BLaER1 treated with 17β-estradiol and CSF1 and Interleukin-3, amounts not matched to agents 10 nM and 100 nM (cell line): Measurements from ENCODE around the gene PAPSS1.
"Not testable (repeated sequence)": the region's sequence is repeated elsewhere in the genome, so short reads cannot be mapped to it uniquely, and the experiment has no call there.

Source experiments
- H3K27ac ChIP-seq, 11 experiments: shearing (Covaris generic); formaldehyde crosslinking; 2 replicates each; pipeline ENCODE4 v1.8.1; 2022
- H3K27me3 ChIP-seq, 11 experiments: shearing (Covaris generic); formaldehyde crosslinking; 2 replicates each; pipeline ENCODE4 v1.8.1; 2022
- H3K36me3 ChIP-seq, 11 experiments: shearing (Covaris generic); formaldehyde crosslinking; 2 replicates each; pipeline ENCODE4 v1.8.1; 2022
- H3K4me1 ChIP-seq, 10 experiments: shearing (Covaris generic); formaldehyde crosslinking; 2 replicates each; pipeline ENCODE4 v1.8.1; 2022
- H3K4me2 ChIP-seq, 11 experiments: shearing (Covaris generic); formaldehyde crosslinking; 2 replicates each; pipeline ENCODE4 v1.8.1; 2022
- H3K4me3 ChIP-seq, 10 experiments: shearing (Covaris generic); formaldehyde crosslinking; 2 replicates each; pipeline ENCODE4 v1.8.1; 2022
- H3K9ac ChIP-seq, 11 experiments: shearing (Covaris generic); formaldehyde crosslinking; 2 replicates each; pipeline ENCODE4 v1.8.1; 2022
- H3K9me3 ChIP-seq, 11 experiments: shearing (Covaris generic); formaldehyde crosslinking; replicated peaks in 1 of 11; 2 replicates each; pipeline ENCODE4 v1.8.1; 2022
- H4K20me1 ChIP-seq, 11 experiments: shearing (Covaris generic); formaldehyde crosslinking; 2 replicates each; pipeline ENCODE4 v1.8.1; 2022
- Cebpa-rat ChIP-seq, 11 experiments: shearing (Covaris generic); IDR thresholded peaks; 2 replicates each; pipeline ENCODE4 v1.8.1; 2022

Gene PAPSS1

GRCh38 chr4:107734120-107734519 lies 14.1 kb upstream of the PAPSS1 start:
- Histone ChIP-seq H3K9me3 (no peaks in the 10 kb centered on the region), H3K4me1 (0 out of 20 replicates have a peak, but pooled peaks cover 0 to 3% (median 0%) of the 10 kb centered on the region in 10 experiments), H3K27ac (no peak overlapping the region), H3K27me3 (no peaks in the 10 kb centered on the region), H3K4me3 (no peak overlapping the region), H3K9ac (no peak overlapping the region), H4K20me1 (no peaks in the 10 kb centered on the region), H3K36me3 (no peaks in the 10 kb centered on the region), H3K4me2 (no peak overlapping the region)
- TF ChIP-seq Cebpa-rat (IDR thresholded peaks at IDR 0.05), result no peak

DNA sequence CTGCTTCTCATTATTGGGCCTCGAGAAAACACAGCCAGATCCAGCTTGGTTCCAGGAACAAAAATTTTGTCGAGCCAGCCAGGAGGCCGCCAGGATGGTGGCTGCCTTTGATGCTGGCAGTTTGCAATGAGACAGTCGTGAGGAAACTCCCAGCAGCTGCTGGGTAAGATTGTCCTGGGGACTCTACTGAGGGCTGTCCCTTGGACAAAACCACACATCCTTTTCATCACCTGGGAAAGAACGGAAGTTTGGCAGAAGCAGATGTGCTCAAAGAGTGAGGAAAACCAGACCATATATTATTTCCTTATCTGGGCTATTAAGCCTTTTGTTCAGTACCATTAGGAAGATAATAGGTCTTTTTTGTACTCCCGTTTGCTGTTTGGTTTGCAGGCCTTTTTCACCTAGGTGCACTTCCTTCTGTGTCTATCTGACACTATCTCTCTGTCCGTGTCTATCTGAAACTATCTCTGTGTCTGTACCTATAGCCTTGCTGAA lies 13.4 kb upstream of the PAPSS1 start:
- Histone ChIP-seq H3K36me3 (no peaks in the 10 kb centered on the region), H3K27ac (no peak overlapping the region), H3K4me3 (no peak overlapping the region), H3K27me3 (no peaks in the 10 kb centered on the region), H3K4me1 (0 out of 20 replicates have a peak, but pooled peaks cover 0 to 3% (median 0%) of the 10 kb centered on the region in 10 experiments), H3K9me3 (no peaks in the 10 kb centered on the region), H3K4me2 (no peak overlapping the region), H4K20me1 (no peaks in the 10 kb centered on the region), H3K9ac (no peak overlapping the region)
- no peak for TF ChIP-seq Cebpa-rat (IDR thresholded peaks at IDR 0.05)

GRCh38 chr4:107729050-107729449 lies 9.0 kb upstream of the PAPSS1 start:
- H3K9ac ChIP-seq, H3K27me3 ChIP-seq, H3K4me2 ChIP-seq, H3K9me3 ChIP-seq, H3K4me3 ChIP-seq, H3K27ac ChIP-seq, H4K20me1 ChIP-seq, H3K36me3 ChIP-seq, H3K4me1 ChIP-seq: not testable (repeated sequence)

- H4K20me1 ChIP-seq, H3K27ac ChIP-seq, H3K4me3 ChIP-seq, H3K36me3 ChIP-seq, H3K27me3 ChIP-seq, H3K9ac ChIP-seq, H3K4me1 ChIP-seq, H3K9me3 ChIP-seq, H3K4me2 ChIP-seq: not testable (repeated sequence)
Measured at GRCh38 chr4:107726131-107726925, 6.3 kb upstream of the PAPSS1 start.

- Histone ChIP-seq H3K36me3 (no peaks in the 10 kb centered on the region), H3K9me3 (no peaks in the 10 kb centered on the region), H4K20me1 (no peaks in the 10 kb centered on the region), H3K27me3 (no peaks in the 10 kb centered on the region), H3K9ac (no peak overlapping the region), H3K27ac (no peak overlapping the region), H3K4me1 (peaks cover 5 to 13% (median 10%) of the 10 kb centered on the region in 10 experiments; a peak in 18 of 20 replicates), H3K4me3 (no peak overlapping the region), H3K4me2 (no peak overlapping the region)
- no peak for TF ChIP-seq Cebpa-rat (IDR thresholded peaks at IDR 0.05)
Measured at GRCh38 chr4:107725281-107725859, 5.3 kb upstream of the PAPSS1 start.

GRCh38 chr4:107723331-107723730 lies 3.3 kb upstream of the PAPSS1 start:
- H3K27ac ChIP-seq, H3K4me3 ChIP-seq, H3K36me3 ChIP-seq: not testable (repeated sequence)

GRCh38 chr4:107721436-107722100 lies 1.5 kb upstream of the PAPSS1 start:
- no peaks in the 10 kb centered on the region for H3K9me3 ChIP-seq
- peaks cover 0 to 20% (median 3%) of the 10 kb centered on the region in 11 experiments; a peak in 11 of 22 replicates for H4K20me1 ChIP-seq
- H3K4me3 ChIP-seq, result peak overlapping the region; percentile 81 to 99 (median 92)
- no peak for TF ChIP-seq Cebpa-rat (IDR thresholded peaks at IDR 0.05)
- no peaks in the 10 kb centered on the region for H3K27me3 ChIP-seq
- H3K9ac ChIP-seq, result peak overlapping the region in 9 of 11 experiments; percentile 76 to 88 (median 82); a peak in 15 of 22 replicates
- H3K27ac ChIP-seq, result no peak overlapping the region; a peak in 2 of 22 replicates
- H3K36me3 ChIP-seq, result peaks cover 0 to 13% (median 0%) of the 10 kb centered on the region in 11 experiments; a peak in 4 of 22 replicates
- peak overlapping the region; percentile 73 to 95 (median 88) for H3K4me2 ChIP-seq
- H3K4me1 ChIP-seq, result peaks cover 22 to 34% (median 26%) of the 10 kb centered on the region in 10 experiments

More at GRCh38 chr4:107723331-107723730, 3.3 kb upstream of the PAPSS1 start:
- not testable (repeated sequence) for H3K9me3 ChIP-seq, H3K27me3 ChIP-seq, H4K20me1 ChIP-seq, H3K4me2 ChIP-seq, H3K9ac ChIP-seq
- H3K4me1 ChIP-seq, result peaks cover 12 to 23% (median 20%) of the 10 kb centered on the region in 10 experiments

DNA sequence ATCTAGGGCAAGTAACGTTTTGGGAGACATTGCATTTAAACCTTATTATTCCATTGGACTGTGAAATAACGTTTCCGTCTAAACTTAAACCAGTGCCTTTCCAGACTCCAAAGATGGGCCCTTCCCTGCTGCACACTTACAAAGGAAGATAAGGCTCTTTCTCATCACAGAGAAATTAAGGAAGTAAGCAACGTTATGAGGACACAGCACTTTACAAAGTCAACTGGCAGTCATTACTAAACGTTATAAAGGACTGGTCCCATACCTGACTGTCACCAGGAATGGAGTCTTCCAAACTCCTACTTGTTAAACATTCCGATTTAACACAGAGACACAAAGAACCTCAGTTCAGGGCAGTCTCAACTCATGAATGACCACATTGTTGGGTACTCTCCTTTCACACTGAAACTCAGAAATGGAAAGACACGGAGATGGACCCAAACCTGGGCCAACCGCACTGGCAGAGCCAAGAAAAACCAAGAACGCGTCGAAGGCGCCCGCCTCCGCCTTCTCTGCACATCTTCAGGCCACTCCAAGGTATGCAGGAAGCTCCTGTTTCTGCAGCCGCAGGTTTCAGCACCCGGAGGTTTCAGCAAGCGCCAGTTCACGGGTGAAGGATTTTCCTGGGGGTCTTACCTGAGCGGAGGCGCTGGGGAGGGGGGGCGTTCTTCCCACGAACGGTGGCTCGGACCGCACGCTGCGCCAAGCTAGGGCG lies 670 bp downstream of the PAPSS1 start:
- peak overlapping the region; percentile 41 to 85 (median 75); a peak in 21 of 22 replicates for H3K27ac ChIP-seq
- peak overlapping the region; percentile 81 to 99 (median 92) for H3K4me3 ChIP-seq
- H4K20me1 ChIP-seq, result peaks cover 0 to 41% (median 7%) of the 10 kb centered on the region in 11 experiments; a peak in 13 of 22 replicates
- TF ChIP-seq Cebpa-rat (IDR thresholded peaks at IDR 0.05), result no peak
- H3K9me3 ChIP-seq, result peaks cover 0 to 4% (median 0%) of the 10 kb centered on the region in 11 experiments; a peak in 2 of 22 replicates
- H3K4me2 ChIP-seq, result peak overlapping the region; percentile 72 to 95 (median 84)
- peaks cover 0 to 34% (median 11%) of the 10 kb centered on the region in 11 experiments; a peak in 12 of 22 replicates for H3K36me3 ChIP-seq
- H3K9ac ChIP-seq, result peak overlapping the region; percentile 74 to 88 (median 82)
- peaks cover 22 to 50% (median 27%) of the 10 kb centered on the region in 10 experiments for H3K4me1 ChIP-seq
- no peaks in the 10 kb centered on the region for H3K27me3 ChIP-seq
